Superior temporal gyrus (tissue), 1 donor: ENCODE data around the gene IREB2.
A peak's percentile ranks its signal among the peaks of the same experiment; 100 is the strongest.
"Not testable (repeated sequence)": the region's sequence is repeated elsewhere in the genome, so short reads cannot be mapped to it uniquely, and the experiment has no call there.

Source experiments
- DNase-seq: peaks from one replicate; pipeline ENCODE4 v3.0.0-alpha.2; 2016; ENCODE audit errors: extremely low spot score

The IREB2 gene, protein sequence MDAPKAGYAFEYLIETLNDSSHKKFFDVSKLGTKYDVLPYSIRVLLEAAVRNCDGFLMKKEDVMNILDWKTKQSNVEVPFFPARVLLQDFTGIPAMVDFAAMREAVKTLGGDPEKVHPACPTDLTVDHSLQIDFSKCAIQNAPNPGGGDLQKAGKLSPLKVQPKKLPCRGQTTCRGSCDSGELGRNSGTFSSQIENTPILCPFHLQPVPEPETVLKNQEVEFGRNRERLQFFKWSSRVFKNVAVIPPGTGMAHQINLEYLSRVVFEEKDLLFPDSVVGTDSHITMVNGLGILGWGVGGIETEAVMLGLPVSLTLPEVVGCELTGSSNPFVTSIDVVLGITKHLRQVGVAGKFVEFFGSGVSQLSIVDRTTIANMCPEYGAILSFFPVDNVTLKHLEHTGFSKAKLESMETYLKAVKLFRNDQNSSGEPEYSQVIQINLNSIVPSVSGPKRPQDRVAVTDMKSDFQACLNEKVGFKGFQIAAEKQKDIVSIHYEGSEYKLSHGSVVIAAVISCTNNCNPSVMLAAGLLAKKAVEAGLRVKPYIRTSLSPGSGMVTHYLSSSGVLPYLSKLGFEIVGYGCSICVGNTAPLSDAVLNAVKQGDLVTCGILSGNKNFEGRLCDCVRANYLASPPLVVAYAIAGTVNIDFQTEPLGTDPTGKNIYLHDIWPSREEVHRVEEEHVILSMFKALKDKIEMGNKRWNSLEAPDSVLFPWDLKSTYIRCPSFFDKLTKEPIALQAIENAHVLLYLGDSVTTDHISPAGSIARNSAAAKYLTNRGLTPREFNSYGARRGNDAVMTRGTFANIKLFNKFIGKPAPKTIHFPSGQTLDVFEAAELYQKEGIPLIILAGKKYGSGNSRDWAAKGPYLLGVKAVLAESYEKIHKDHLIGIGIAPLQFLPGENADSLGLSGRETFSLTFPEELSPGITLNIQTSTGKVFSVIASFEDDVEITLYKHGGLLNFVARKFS

DNA sequence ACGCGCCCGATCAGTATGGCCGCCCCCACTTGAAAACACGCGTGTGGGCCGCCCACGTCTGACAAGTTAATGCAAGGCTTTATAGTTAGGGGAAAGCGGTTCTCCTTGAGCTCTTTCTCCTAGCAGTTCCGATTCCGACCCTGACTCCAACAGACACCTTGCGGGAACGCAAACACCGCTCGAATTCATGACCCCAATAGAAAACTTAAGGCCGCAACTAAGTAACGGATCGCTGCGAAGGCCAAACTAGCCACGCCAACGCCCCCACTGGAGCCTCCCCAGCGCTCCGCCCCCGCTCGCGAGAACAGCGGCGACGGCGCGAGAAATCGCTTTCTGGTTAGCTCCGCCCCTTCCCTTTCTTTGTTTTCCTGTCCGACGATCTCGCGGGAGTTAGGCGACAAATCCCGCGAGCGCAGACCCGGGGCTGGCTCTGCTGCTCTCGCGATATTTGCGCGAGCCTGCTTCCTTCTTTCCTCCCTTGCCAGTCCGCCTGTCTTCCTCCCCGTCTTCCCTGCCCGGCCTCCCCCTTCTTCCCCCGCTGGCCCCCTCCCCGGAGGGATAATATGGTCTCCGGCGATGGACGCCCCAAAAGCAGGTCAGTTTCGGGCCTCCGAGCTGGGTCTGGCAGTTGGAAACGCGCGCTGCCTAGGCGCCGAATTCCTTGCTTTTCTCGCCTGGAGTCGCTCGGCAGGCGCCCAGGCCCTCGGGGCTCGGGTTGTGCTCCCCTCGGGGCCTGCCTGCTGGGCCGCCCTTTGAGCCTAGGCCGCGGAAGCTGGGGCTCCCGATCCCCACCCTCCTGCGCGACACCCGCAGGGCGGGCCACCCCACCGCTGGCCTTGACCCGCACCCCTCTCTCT is at the start of gene IREB2:
Gene IREB2, plus strand, starts transcription at position 455 of the 857 bp plus-strand sequence. Its CDS starts 122 bp downstream, at position 577.
- peak; percentile 99 for DNase-seq

DNA sequence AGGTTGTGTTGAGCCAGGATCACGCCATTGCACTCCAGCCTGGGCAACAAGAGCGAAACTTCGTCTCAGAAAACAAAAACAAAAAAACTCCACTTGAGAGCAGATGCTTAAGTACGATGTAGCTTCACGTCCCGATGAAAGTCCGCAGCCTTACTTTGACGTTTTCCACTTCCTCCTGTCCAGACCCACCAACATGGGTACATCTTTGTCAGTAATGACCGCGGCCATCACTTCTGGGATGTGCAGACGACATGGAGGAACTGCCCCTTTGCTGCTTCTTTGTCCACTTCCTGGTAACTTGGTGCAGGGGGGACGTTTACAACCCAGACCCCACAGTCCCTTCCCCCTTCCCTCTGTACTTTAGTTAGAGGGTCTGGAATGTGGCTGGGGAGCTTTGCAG is 49.2 kb upstream of the IREB2 start:
- no peak for DNase-seq

DNA sequence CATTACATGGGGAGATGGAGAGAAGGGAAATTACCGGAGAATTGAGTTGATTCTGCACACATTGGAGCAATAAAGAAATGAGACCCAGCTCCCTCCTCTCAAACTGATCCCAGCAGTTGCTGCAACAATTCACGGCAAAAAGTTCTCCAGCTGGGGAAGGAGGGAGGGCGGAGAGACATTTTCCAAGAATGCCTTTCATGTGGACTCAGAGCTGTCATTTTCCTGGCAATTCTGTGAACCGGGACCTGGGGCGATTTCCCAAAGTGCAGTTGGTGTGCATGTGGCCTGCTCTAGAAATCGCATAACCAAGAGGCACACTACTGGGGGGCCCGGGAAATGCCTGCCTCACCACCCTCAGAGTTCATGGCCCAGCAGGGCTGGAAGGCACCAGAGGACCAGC is 48.7 kb upstream of the IREB2 start:
- DNase-seq: no peak

DNA sequence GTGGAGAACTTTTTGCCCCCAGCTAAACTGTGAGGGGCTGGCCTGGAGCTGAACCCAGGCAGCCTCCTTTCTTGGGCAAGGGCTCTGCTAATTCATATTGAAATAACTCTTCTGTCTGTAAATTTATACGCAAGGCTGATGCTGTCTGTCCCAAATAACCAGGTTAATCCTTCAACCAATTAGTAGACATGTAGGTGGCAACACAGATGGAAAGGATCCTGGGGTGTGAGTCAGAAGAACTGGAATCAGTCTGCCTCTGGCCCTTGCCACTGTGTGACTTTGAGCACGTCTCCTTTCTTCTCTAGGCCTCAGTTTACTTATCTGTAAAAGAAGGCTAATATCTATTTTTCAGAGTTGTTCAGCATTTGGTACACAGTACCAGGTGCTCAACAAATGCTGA is 48.3 kb upstream of the IREB2 start:
- no peak for DNase-seq

DNA sequence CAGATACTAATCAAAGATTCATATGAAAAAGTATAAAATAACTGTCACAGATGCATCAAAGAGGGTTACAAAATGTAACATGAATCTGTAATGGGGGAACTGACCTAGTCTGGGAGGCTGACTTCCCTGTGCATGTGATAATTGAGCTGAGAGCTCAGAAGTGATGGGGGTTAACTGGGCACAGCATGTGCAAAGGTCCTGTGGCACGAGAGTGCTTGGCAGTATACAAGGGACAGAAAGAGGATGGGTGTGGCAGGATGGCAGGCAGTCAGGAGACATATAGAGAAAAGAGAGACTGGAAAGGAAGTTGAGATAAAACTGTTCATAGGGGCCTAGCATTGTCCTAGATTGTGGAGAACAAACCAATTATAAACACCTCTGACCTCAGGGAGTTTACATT is 47.8 kb upstream of the IREB2 start:
- DNase-seq: no peak

DNA sequence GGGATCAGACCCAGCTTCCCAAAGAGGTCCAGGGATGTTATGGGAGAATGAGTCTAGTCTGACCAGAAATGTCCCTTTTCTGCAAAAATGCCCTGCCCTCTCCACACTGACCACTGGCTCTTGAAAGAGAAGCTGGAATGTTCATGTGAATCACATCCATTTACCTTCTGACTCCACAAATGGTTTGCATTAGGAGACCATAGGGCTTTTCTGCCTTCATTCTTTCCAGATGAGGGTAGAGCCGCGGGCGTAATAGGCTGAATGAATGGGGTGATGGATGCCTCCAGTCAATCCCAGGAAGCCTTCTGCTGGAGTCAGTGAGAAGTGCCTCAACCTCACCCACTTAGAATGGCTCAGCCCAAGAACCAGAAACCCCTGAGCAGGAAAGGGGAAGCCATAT is 47.2 kb upstream of the IREB2 start:
- DNase-seq: no peak

DNA sequence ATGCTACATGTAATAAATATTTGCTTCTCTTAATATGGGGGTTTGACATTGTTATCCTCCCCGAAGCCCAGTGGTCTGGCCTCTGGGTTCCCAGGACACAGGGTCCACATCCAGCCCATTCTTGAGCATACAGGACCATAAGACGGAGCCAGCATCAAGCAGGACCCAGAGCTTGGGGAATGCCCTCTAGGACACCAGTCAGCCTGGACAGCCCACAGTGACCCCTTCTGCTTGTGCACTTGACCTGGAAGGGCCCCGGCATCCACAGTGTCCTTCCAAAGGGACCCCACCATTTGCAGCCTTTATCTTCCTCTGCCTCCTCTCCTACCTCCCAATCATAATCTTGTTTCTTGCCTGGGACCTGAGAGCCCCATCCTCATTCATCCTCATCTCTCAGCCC is 46.2 kb upstream of the IREB2 start:
- no peak for DNase-seq

DNA sequence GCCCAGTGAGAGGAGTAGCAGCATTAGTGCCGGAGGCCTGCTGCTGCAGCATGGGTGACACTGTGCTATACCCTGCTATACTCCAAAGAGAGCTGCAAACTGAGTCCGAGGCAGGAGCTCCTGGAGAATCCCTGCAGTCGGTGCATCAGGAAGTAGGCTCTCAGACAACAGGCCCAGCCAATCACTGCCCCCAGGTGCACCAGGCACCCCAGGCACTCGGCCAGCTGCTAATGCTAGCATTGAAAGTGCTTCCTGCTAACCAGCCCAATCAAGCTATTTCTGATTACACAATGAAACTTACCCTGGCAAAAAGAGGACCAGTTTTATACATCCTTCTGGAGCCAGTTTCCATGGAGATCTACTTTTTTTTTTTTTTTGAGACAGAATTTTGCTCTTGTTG is 45.6 kb upstream of the IREB2 start:
- DNase-seq: peak; percentile 52

DNA sequence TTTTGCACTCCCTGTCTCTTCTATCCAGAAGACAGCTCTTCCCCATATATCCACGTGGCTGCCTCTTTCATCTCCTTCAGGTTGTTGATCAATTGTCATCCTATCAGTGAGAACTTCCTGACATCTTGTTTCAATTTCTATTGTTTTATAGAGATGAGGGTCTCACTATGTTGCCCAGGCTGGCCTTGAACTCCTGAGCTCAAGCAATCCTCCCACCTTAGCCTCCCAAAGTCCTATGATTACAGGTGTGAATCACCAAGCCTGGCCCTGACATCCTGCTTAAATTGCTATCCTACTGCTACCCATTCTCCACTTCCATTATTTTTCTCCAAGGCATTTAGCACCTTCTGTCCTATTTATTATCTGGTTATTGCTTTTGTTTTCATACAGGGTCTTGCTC is 44.9 kb upstream of the IREB2 start:
- DNase-seq: no peak

DNA sequence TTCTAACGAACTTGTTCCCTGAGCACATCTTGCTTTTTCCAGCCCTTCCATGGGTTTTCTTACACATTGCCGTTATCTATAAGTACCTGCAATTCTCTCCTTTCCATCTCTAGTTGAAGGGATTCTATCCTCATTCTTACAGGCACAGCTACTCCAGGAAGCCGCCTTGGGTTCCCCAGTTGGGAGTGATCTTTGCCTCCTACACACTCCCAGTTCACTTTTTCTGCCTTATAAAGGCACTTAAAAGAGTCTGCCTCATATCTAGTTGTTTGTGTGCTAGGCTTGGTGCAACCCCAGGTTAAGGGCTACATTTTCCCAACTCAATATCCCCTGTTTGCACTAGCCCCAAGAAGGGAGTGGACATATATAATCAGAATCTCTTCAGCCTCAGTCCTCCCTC is 44.0 kb upstream of the IREB2 start:
- no peak for DNase-seq

DNA sequence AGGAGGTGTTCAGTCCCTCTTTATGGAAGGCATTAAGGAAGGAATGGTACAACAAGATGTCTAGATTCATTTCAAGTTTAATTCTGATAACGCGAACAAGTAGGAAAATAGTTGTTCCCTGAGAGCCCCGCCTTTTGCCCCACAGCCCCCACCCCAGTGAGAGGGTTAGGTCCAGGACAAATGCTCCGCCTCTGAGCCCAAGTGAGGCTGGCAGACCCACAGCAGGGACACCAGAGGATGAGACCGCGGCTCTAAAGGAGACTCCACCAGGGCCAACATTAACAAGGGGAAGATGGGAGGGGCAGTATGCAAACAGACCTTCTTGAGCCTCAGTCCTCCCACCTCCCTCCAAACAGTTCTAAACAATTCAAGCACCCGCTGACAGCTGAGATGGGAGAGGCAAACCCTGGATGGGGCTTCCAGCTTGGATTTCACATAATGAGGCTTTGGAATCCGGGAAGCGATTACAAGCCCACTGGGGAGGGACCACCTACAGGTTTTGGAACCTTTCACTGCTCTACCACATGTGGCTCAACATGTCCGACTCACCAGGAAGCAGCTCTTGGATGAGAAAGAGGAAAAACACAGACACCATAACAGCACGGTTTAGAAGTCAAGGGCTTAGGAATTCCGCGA is 42.9 kb upstream of the IREB2 start:
- DNase-seq: no peak

DNA sequence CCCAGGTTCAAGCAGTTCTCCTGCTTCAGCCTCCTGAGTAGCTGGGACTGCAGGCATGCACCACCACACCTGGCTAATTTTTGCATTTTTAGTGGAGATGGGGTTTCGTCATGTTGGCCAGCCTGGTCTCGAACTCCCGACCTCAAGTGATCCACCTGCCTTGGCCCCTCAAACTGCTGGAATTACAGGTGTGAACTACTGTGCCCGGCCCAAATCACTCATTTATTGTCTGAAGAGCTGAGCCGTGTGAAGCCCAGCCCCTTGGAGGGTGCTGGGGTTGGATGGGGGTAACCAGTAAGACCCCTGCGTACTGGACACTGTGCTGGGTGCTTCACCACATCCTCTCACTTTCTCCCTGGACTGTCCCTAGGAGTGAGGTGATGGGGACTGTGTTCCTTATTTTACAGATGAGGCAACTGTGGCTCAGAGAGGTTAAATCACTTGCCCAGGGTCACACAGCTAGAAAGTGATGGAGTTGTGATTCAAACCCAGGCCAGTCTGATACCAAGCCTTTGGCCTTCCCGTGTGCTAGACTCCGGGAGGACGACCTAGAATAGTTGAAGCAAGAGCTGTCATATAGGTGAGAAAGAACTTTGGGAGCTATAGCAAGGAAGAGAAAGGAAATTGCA is 41.7 kb upstream of the IREB2 start:
- DNase-seq: no peak

DNA sequence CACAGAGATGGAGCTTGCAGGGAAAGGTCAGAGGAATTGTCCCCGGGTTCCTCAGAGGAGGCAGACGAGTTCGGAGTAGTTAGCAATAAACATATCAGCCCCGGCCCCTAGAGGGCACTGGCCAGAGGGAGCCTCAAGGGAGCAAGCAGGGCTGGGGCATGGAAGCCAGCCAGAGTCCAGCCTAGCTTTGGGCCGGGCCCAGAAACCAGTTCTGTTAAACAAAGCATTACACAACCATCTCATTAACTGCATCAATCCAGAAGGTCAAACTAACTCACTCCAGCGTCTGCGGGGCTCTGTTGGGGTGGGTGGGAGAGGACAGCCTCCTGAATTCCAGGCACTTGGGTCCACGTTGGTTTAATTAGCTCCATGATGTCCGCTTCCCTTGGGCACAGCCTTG is 41.0 kb upstream of the IREB2 start:
- no peak for DNase-seq

DNA sequence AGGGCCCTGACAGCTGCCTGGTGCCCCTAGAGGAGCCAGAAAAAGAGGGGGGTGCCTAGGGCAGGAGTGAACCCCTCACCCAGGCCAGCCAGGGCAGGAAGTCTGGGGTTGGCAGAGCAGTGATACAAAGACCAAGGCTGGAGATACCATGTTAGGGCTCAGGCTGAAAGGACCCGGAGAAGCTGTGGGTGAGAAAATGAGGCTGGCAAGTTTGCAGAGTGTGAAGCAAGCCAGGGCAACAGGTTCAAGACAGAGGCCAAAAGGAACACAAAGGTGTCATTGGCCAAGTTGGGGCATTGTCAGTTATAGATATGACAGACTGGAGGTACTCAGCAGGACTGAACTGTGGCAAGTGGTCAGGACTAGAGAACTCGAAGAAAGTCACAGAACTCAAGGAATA is 40.6 kb upstream of the IREB2 start:
- no peak for DNase-seq

DNA sequence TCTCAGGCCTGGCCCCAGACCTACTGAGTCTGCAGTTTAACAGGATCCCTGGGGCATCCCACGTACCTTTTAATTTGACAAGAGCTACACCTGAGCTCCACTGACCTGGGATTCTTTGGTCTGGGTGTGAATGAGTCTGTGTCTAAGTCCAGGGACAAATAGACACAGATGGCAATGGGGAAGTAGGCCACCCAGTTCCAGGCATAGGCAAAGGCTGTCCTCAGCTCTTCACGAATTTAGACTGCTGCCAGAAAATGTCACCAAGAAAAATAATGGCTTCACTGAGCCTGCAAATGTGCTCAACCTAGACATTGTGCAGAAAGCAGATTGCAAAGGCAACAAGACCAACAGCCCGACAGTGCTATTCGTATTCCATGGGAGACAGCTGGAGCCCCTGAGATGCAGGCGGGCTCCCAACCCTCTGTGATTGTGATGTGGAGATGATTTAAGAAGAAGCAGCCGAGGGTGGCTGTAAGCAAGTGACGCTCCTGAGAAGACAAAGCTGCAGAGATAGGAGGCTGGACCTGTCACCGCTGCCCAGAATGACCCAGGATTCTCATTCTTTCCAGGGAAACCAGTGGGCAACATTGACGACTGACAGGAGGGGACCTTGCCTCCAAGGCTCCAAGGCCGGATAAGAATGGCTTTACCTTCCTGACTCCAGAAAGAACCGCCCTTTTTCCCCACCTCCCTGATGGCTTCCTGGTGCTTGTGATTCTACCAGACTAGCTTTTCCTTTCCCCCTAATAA is 39.8 kb upstream of the IREB2 start:
- no peak for DNase-seq

DNA sequence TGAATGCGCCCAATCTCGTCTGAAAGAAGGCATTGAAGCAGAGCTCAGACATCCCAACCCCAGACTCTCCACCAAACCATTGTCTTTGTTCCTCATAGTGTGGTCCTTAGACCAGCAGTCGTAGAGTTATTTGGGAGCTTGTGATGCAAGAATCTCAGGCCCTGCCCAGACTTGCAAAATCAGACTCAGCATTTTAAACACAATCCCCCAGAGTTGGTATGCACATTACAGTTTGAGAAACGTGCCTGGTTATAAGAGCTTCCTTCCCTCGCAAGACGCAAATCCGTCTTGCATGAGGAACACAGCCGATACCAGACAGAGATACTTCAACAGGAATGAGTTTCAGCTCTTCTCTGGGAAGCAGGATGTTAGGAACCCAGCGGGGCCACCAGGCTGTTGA is 38.9 kb upstream of the IREB2 start:
- DNase-seq: no peak

DNA sequence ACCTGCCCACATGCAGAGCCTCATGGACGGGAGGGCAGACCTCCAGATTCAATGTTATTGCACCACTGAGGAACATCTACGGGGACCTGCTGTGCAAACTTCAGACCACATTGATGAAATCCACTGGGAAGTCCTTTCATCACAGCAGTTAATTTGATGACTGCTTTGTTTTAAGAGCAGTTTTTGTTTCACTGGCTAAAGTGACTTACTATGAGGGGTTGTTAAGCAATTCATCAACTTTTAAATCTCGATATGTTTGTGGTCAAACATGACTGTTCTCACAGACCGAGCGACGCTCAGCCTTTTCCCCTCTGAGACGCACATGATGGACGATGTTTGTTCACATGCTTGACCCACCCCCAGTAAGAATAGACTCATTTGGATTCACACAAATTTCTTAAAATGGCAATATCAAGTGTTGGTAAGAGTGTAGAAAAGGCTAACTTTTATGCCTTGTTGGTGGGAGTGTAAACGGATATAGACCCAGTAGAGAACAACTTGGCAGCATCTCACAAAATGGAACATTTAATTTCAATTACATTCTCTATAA is 35.9 kb upstream of the IREB2 start:
- no peak for DNase-seq

DNA sequence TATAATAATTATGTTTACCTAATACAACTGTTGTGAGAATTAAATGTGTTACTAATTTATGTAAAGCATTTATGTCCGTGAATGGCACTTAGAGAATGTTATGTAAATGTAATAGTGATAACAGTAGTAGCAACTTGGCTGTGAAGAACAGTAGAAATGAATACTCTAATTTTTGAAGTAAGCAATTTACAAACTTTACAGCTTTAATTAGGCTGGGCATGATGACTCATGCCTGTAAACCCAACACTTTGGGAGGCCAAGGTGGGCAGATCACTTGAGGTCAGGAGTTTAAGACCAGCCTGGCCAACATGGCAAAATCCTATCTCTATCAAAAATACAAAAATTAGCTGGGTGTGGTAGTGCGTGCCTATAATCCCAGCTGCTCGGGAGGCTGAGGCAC is 33.9 kb upstream of the IREB2 start:
- DNase-seq: no peak

DNA sequence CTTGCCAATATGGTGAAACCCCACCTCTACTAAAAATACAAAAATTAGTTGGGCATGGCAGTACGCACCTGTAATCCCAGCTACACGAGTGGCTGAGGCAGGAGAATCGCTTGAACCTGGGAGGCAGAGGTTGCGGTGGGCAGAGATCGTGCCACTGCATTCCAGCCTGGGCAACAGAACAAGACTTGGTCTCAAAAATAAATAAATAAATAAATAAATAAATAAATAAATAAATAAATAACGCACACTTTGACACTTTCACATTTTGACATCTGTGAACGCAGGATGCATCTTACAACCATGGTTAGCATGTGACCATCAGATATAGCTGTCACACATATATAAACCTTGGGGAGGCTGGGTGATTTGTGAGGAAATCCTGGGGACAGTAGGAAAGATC is 33.2 kb upstream of the IREB2 start:
- DNase-seq: not testable (repeated sequence)
